CD4-positive, alpha-beta T cell treated with Interferon alpha-2 for 1 hour (primary cell): ENCODE data around the gene MAP3K15.
"Not testable (repeated sequence)": the region's sequence is repeated elsewhere in the genome, so short reads cannot be mapped to it uniquely, and the experiment has no call there.

Source experiments
- DNase-seq, 2 donors: peaks; one replicate each; pipeline ENCODE4 v3.0.0-alpha.2; 2020 to 2022

The MAP3K15 gene

GRCh38 chrX:19517965-19518364 is 2.7 kb upstream of the MAP3K15 start:
- DNase-seq: no peak

- no peak for DNase-seq
Observed at GRCh38 chrX:19515615-19516105, 352 bp upstream of the MAP3K15 start.

GRCh38 chrX:19513383-19513782 is 1.9 kb downstream of the MAP3K15 start:
- DNase-seq: no peak

GRCh38 chrX:19512961-19513360 is 2.3 kb downstream of the MAP3K15 start:
- DNase-seq: no peak

GRCh38 chrX:19512359-19512758 is 2.9 kb downstream of the MAP3K15 start:
- DNase-seq: no peak

GRCh38 chrX:19511796-19512195 is 3.5 kb downstream of the MAP3K15 start:
- DNase-seq: not testable (repeated sequence)

- DNase-seq: no peak
Observed at GRCh38 chrX:19496711-19497110, 18.6 kb downstream of the MAP3K15 start.

- DNase-seq: no peak
Observed at GRCh38 chrX:19487520-19488200, 27.6 kb downstream of the MAP3K15 start.

GRCh38 chrX:19479458-19479857 is 35.9 kb downstream of the MAP3K15 start:
- DNase-seq: no peak

- DNase-seq: not testable (repeated sequence)
Observed at GRCh38 chrX:19468383-19468782, 46.9 kb downstream of the MAP3K15 start.

GRCh38 chrX:19462879-19463278 is 52.4 kb downstream of the MAP3K15 start:
- DNase-seq: no peak

- no peak for DNase-seq
Observed at GRCh38 chrX:19462231-19462630, 53.1 kb downstream of the MAP3K15 start.

GRCh38 chrX:19457662-19458061 is 57.6 kb downstream of the MAP3K15 start:
- no peak for DNase-seq

GRCh38 chrX:19448077-19448476 is 67.2 kb downstream of the MAP3K15 start:
- DNase-seq: no peak

- no peak for DNase-seq
Observed at GRCh38 chrX:19446397-19446796, 68.9 kb downstream of the MAP3K15 start.

GRCh38 chrX:19445772-19446171 is 69.5 kb downstream of the MAP3K15 start:
- not testable (repeated sequence) for DNase-seq

GRCh38 chrX:19443869-19444526 is 71.3 kb downstream of the MAP3K15 start:
- DNase-seq: no peak

GRCh38 chrX:19440713-19441112 is 74.6 kb downstream of the MAP3K15 start:
- no peak for DNase-seq

- DNase-seq: not testable (repeated sequence)
Observed at GRCh38 chrX:19422661-19423060, 92.6 kb downstream of the MAP3K15 start.

- no peak for DNase-seq
Observed at GRCh38 chrX:19410259-19410658, 105.0 kb downstream of the MAP3K15 start.

GRCh38 chrX:19403696-19404095 is 111.6 kb downstream of the MAP3K15 start:
- no peak for DNase-seq

- no peak for DNase-seq
Observed at GRCh38 chrX:19392703-19393102, 122.6 kb downstream of the MAP3K15 start.

GRCh38 chrX:19392078-19392477 is 123.2 kb downstream of the MAP3K15 start:
- no peak for DNase-seq

- no peak for DNase-seq
Observed at GRCh38 chrX:19389227-19389845, 126.0 kb downstream of the MAP3K15 start.
